HFFc6 (cell line): ENCODE measurements around the gene RABGAP1L. TPM values are rescaled to one million over a fixed set of nuclear protein-coding genes. Genes with fewer than 3 reads are reported as not detected.
A peak's percentile ranks its signal among the peaks of the same experiment; 100 is the strongest.
"Not testable (repeated sequence)": the region's sequence is repeated elsewhere in the genome, so short reads cannot be mapped to it uniquely, and the experiment has no call there.

Experiments used
- DNase-seq: peaks from one replicate; pipeline ENCODE4 v3.0.0-alpha.2; 2018
- H3K27ac Mint-ChIP-seq: 2 replicates; pipeline ENCODE4 v1.8.0; 2020; ENCODE audit warnings: mild to moderate bottlenecking, mixed read lengths
- H3K27me3 Mint-ChIP-seq: 2 replicates; pipeline ENCODE4 v1.8.0; 2021; ENCODE audit warnings: mild to moderate bottlenecking, moderate library complexity, mixed read lengths; ENCODE audit not compliant: insufficient read depth
- H3K36me3 Mint-ChIP-seq: 2 replicates; pipeline ENCODE4 v1.8.0; 2021; ENCODE audit warnings: low read depth, mixed read lengths
- H3K4me1 Mint-ChIP-seq: 2 replicates; pipeline ENCODE4 v1.8.0; 2020; ENCODE audit warnings: low read depth, mixed read lengths
- H3K4me3 Mint-ChIP-seq: 2 replicates; pipeline ENCODE4 v1.8.0; 2020; ENCODE audit warnings: mild to moderate bottlenecking, moderate library complexity, mixed read lengths
- H3K9me3 Mint-ChIP-seq: 2 replicates; pipeline ENCODE4 v1.8.0; 2020; ENCODE audit warnings: mild to moderate bottlenecking, mixed read lengths
- CTCF ChIP-seq: fragments of 200-600 bp; sonication (generic); IDR thresholded peaks from 2 replicates; pipeline ENCODE4 v1.5.0; 2021; ENCODE audit warnings: antibody characterized with exemption, mild to moderate bottlenecking
- total RNA-seq, 6 experiments: library from RNA; stranded (reverse); fragmentation: NEBNext Ultra II Directional; extraction: Animal tissue kit (Norgen Biotek cat#: 25700); gene quantifications; 2 replicates in 1 of 6; 3 replicates in 5 of 6; pipeline ENCODE4 v1.2.3, GENCODE V29; 2021

The RABGAP1L gene
- total RNA-seq, 6 experiments from 2014 or later, result 14.5 to 16.9 (median 16.0) TPM

DNA sequence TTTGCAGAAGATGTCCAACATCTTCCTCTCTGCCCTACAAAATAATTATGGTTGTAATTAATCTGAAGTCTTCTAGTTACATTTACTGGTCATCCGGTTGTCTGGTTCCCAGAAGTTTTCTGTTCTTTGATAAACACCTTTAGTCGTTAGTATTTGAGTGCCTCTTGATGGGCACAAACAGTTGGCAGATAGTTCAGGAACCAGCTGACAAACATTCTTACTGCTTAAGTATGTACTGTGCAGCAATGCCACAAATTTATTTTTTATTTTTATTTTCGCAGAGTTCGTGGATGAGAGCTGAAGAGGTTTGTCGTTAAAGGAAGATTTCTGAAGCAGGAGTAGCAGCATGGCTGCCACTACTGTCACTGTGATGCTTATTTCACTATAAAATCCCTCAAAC is 84.7 kb downstream of the RABGAP1L start:
- Mint-ChIP-seq H3K4me3 (no peak overlapping the region), H3K36me3 (0 out of 2 replicates have a peak, but pooled peaks cover 4% of the 10 kb centered on the region), H3K9me3 (no peaks in the 10 kb centered on the region), H3K4me1 (peaks cover 20% of the 10 kb centered on the region), H3K27me3 (no peaks in the 10 kb centered on the region), H3K27ac (no peak overlapping the region)
- no peak for TF ChIP-seq CTCF
- DNase-seq, result no peak

DNA sequence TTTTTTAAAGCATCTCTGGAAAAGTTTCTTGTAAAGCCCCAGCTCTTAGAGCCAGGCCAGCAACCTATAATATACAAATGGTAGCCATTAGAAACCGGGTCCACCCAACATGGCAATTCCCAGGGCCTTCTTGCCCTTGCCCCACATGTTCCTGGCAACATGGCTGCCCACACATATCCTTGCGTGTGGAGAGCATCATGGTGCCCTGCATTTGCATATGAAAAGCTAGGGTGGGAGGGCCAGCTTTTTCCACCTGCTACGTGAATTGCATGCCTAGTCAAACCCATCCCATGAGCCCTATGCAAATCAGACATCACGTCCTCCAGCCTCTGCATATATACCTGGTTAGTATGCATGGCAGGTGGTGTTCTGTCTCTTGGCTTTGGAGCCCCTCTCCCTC is 88.2 kb downstream of the RABGAP1L start:
- Mint-ChIP-seq H3K27ac (no peak overlapping the region), H3K27me3 (no peaks in the 10 kb centered on the region), H3K36me3 (0 out of 2 replicates have a peak, but pooled peaks cover 4% of the 10 kb centered on the region), H3K4me3 (no peak overlapping the region), H3K4me1 (peaks cover 14% of the 10 kb centered on the region; the same call in 1 of the 2 replicates), H3K9me3 (no peaks in the 10 kb centered on the region)
- no peak for DNase-seq
- no peak for TF ChIP-seq CTCF

DNA sequence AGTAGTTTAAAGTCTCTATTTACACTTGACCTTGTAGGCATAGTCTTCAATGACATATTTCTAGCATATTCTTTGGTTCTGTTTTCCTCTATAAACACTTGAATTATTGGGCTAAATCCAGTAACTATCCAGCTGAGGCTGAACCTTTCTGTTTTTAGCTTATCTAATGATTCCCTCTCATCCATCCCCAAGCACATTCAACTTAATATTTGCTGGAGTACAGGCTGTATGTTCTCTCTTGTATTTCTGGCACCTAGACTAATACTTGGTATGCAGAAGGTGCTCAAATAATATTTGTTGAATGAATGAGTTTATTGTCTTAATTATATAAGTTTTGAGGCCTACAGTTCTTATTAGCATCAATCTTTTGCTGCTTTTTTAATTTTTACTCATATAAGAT is 88.7 kb downstream of the RABGAP1L start:
- TF ChIP-seq CTCF, result no peak
- no peaks in the 10 kb centered on the region for H3K27me3 Mint-ChIP-seq
- no peak for DNase-seq
- H3K36me3 Mint-ChIP-seq, result 0 out of 2 replicates have a peak, but pooled peaks cover 4% of the 10 kb centered on the region
- no peaks in the 10 kb centered on the region for H3K9me3 Mint-ChIP-seq
- H3K27ac Mint-ChIP-seq, result no peak overlapping the region
- peaks cover 11% of the 10 kb centered on the region; the same call in 1 of the 2 replicates for H3K4me1 Mint-ChIP-seq
- no peak overlapping the region for H3K4me3 Mint-ChIP-seq

DNA sequence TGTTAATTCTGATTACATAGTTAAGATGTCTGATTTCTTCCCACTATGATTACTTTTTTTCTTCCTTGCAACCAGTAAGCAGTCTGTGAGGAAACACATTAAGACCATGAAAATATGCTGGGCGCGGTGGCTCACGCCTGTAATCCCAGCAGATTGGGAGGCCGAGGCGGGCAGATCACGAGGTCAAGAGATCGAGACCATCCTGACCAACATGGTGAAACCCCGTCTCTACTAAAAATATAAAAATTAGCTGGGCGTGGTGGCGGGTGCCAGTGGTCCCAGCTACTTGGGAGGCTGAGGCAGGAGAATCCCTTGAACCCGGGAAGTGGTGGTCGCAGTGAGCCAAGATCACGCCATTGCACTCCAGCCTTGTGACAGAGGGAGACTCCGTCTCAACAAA is 97.1 kb downstream of the RABGAP1L start:
- not testable (repeated sequence) for H3K27ac Mint-ChIP-seq, H3K4me1 Mint-ChIP-seq

DNA sequence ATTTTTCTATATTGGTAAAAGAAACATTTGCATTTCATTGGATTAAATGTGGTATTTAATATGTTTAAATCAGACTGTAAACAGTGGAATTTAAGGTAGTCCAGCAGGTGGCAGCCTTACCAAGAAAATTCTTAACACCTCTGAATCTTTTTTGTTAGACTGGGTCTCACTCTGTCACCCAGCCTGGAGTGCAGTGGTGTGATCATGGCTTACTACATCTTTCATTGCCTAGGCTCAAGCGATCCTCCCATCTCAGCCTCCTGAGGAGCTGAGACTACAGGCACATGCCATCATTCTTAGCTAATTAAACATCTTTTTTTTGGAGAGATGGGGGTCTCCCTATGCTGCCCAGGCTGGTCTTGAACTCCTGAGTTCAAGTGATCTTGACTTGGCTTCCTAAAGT is 98.8 kb downstream of the RABGAP1L start:
- H3K27me3 Mint-ChIP-seq, result no peaks in the 10 kb centered on the region; the same call in 1 of the 2 replicates
- H3K4me3 Mint-ChIP-seq, result no peak overlapping the region
- TF ChIP-seq CTCF, result peak; percentile 86
- DNase-seq, result peak; percentile 38
- H3K9me3 Mint-ChIP-seq, result no peaks in the 10 kb centered on the region
- no peak overlapping the region for H3K27ac Mint-ChIP-seq
- peaks cover 7% of the 10 kb centered on the region for H3K36me3 Mint-ChIP-seq
- peaks cover 4% of the 10 kb centered on the region; the same call in 1 of the 2 replicates for H3K4me1 Mint-ChIP-seq

More for the DNA sequence above, 97.1 kb downstream of the RABGAP1L start:
- not testable (repeated sequence) for H3K9me3 Mint-ChIP-seq, DNase-seq, H3K36me3 Mint-ChIP-seq, H3K27me3 Mint-ChIP-seq, H3K4me3 Mint-ChIP-seq

- H3K4me3 Mint-ChIP-seq, result no peak overlapping the region; the same call in 1 of the 2 replicates
- peak; percentile 56 for DNase-seq
Measured at GRCh38 chr1:174262349-174263241, 103.3 kb downstream of the RABGAP1L start.

More at GRCh38 chr1:174262349-174263241, 103.3 kb downstream of the RABGAP1L start:
- H3K4me1 Mint-ChIP-seq, result peaks cover 13% of the 10 kb centered on the region; the same call in 1 of the 2 replicates
- no peaks in the 10 kb centered on the region for H3K27me3 Mint-ChIP-seq
- no peaks in the 10 kb centered on the region for H3K9me3 Mint-ChIP-seq
- no peak overlapping the region; the same call in 1 of the 2 replicates for H3K27ac Mint-ChIP-seq
- H3K36me3 Mint-ChIP-seq, result no peaks in the 10 kb centered on the region
- peak; percentile 88 for TF ChIP-seq CTCF
